GM18498 (cell line): Measurements from ENCODE around the gene NFIX.
"Not testable (repeated sequence)": the region's sequence is repeated elsewhere in the genome, so short reads cannot be mapped to it uniquely, and the experiment has no call there.

ENCODE experiments used
- ATAC-seq: cut with Tn5 transposase; IDR thresholded peaks from one replicate; pipeline ENCODE4 v1.9.1; 2021; ENCODE audit warnings: mild to moderate bottlenecking, moderate library complexity; ENCODE audit not compliant: unreplicated experiment

Gene NFIX

GRCh38 chr19:12957389-12957952, 37.8 kb upstream of the NFIX start:
- ATAC-seq: not testable (repeated sequence)

- no peak for ATAC-seq
Measured at GRCh38 chr19:12959481-12959880, 35.8 kb upstream of the NFIX start.

DNA sequence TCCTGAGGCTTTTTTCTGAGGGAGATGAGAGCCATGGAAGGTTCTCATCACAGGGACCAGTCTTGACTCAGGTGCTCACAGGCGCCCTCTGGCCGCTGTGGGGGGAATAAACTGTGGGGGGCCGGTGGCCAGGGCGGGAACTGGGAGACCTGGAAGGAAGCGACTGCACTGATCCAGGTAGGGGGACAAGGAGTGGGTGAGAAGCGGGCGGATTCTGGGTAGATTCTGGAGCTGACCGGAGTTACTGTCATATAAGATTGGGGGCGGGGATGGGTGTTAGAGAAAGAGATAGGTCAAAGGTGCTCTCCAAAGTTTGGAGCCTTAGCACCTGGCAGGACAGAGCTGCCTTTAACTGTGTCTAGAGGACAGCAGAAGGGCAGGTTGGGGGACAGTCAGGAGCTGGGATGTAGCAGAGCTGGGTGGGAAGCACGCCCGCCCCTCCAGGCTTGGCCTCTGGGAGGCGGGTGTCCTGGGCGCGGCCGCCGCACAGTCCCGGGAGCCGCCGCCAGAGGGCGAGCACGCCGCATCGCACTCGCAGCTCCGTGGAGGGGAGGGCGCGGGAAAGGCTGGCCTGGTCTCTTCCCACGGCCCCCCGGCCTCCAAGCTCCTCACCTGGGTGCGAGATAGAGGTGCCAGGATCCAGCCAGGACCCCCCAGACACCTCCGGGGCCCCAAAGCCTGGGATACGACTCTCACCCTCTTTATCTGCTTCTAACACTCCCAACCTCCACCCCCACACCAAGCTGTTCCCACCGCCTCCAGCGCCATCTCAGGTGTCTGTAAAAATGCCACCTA, 30.1 kb upstream of the NFIX start:
- no peak for ATAC-seq

DNA sequence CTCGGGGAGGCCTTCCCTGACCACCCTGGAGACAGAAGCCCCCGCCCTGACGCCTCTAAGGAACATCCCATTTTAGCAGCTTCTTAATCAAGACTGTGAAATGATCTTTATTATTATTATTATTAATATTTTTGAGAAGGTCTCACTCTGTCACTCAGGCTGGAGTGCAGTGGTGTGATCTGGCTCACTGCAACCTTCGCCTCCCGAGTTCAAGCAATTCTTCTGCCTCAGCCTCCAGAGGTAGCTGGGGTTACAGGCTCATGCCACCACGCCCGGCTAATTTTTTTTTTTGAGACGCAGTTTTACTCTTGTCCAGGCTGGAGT, 29.5 kb upstream of the NFIX start:
- ATAC-seq: no peak

GRCh38 chr19:12967907-12968306, 27.4 kb upstream of the NFIX start:
- no peak for ATAC-seq

- ATAC-seq: no peak
Measured at GRCh38 chr19:12969292-12969988, 25.8 kb upstream of the NFIX start, which contains the start of gene DAND5. Gene DAND5, plus strand, starts transcription at chr19:12969576. Its CDS starts 85 bp downstream, at chr19:12969661.

DNA sequence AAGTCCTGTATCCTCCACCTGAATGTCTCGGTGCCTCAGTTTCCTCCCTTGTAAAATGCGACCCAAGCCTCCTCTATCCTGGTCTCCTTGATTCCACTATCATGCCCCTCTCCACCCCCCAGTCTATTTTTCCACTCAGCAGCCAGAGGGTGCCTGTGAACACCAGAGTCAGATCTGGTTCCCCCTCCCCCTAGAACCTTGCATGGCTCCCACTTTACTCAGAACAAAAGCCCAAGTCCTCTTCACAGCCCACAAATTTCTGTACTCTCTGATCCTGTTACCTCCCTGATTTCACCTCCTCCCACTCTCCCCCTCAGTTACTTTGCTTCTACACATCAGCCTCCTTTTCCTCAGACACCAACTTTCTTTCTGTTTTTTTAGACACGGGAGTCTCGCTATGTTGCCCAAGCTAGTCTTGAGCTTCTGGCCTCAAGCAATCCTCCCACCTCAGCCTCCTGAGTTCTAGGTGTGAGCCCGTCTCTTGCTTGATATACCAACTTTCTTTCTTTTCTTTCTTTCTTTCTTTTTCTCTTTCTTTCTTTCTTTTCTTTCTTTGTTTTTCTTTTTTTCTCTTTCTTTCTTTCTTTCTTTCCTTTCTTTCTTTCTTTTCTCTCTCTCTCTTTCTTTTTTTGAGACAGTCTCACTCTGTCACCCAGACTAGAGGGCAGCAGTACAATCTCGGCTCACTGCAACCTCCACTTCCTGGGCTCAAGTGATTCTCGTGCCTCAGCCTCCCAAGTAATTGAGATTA, 25.0 kb upstream of the NFIX start:
- ATAC-seq: no peak

DNA sequence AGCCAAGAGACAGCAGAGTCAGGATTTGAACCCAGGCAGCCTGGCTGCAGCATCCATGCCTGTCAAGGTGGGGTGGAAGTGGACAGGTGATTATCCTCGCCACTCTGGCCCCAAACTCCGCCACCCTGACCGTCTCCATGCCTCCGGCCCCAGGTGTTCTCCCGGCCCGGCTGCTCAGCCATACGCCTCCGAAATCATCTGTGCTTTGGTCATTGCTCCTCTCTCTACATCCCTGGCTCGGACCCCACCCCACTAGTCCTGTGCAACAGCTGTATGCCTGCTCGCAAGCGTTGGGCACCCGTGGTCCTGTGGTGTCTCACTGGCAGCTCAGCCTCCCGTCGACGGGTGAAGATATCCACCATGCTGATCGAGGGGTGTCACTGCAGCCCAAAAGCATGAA, 22.0 kb upstream of the NFIX start:
- no peak for ATAC-seq

DNA sequence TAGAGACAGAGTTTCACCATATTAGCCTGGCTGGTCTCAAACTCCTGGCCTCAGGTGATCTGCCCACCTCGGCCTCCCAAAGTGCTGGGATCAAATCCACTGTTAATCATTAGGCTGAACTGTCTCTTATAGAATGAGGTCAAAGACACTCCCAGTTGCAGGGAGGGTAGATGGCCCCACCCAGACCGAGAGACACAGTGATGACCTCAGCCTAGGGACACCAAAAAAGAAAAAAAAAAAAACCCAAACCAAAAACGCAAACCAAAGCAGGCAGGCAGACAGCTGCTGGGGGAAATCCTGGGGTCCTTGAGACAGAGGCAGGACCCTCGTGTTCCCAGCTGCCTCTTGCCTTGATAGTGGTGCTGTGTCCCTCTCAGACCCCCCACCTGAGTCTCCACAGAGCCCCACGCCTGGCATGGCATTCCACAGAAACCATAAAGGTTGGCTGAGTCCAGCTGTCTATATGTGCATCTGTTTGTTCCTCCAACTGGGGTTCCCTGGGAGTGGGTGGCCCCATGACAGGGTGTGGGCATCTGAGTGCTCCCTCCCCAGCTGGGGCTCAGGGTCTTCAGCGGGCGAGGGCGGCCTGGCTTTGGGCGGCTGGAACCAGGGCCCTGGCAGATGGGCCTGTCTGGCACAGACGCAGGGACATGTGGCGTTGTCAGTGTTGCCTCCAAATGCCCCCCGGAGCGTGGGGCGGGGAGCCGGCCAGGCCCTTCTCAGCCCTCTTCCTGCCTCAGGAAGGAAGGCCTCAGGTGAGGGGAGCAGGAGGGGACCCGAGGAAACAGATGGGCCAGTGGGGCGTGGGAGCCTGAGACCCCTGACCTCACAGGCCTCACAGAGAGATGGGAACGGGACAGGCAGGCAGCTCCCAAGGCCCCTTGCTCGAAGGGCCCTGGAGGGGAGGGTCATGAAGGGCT, 20.7 kb upstream of the NFIX start:
- ATAC-seq: no peak

DNA sequence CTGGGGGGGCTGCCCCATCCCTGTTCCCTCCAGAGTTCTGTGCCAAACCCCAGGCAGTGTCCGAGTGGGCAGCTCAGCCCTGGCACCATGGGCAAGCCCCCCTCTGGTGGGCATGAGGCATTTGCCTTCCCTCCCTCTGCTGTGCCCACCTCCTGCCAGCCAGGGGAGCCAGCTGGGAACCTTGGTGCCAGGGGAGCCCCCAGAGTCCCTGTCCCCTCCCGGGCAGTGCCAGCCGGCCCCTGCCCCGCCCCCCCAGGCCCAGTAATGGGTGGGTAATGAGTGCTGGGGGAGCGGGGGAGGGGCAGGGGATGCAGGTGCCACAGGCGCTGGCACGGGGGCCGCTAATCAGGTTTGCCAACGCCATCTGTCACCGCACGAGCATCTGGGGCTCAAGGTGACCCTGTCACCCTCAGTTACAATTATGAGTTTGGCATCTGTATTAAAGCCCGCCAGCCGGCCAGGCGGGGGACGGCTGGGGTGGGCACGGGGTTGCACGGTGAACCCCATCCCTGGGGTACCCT, 20.0 kb upstream of the NFIX start:
- no peak for ATAC-seq

GRCh38 chr19:12976109-12976508, 19.2 kb upstream of the NFIX start:
- not testable (repeated sequence) for ATAC-seq

DNA sequence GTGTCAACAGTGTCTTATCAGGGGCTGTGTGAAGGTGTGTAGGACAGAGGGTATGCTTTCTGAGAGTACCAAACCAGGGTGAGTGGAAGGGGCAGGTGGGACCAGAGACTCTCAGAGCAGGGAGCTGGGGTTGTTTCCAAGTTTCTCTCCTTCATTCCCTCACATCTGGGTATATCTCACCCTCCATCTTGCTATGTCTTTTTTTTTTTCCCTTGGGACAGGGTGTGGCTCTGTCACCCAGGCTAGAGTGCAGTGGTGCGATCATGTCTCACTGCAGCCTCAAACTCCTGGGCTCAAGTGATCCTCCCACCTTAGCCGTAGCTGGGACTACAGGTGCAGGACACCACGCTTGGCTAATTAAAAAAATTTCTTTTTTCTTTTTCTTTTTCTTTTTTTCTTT, 15.3 kb upstream of the NFIX start:
- no peak for ATAC-seq

DNA sequence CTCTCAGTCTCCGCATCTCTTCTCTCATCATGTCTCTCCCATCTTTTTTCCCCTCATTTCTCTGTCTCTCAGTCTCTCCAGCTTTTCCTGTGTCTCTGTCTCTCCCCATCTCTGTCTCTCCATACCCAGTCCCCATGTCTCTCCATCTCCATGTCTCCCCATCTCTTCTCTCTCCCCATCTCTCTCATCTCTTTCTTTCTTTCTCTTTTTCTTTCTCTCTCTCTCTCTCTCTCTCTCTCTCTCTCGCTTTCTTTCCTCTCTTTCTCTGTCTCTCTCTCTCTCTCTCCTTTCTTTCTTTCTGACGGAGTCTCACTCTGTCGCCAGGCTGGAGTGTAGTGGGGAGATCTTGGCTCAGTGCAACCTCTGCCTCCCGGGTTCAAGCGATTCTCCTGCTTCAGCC, 12.6 kb upstream of the NFIX start:
- ATAC-seq: no peak

- ATAC-seq: no peak
Measured at GRCh38 chr19:12983091-12983490, 12.2 kb upstream of the NFIX start.

DNA sequence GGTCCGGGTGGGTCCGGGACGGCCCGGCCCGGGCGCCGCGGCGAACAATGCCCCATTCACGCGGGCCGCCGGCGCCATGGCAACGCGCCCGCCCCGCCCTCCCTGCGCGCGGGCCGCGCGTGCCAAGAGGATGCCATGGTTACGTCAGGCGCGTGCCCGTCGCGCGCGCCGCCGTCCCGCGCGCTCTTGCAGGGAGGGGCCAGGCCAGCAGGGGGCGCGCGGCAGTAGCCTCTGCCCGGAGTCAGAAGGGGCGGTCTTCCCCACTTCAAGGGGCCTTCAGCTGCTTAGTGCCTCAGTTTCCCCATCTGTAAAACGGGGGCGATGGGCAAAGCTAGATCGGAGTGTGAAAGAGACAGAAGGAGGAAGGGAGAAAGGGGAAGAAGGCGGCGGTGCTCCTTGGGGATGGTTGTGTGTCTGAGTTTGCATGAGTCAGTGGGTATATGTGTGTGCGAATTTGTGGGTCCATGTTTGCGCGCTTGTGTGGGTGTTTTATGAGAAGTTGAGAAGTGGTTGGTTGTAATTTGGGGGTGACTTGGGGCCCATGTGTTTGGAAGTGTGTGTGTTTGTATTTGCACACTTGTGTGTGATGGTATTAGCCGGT, 11.6 kb upstream of the NFIX start:
- ATAC-seq: no peak

DNA sequence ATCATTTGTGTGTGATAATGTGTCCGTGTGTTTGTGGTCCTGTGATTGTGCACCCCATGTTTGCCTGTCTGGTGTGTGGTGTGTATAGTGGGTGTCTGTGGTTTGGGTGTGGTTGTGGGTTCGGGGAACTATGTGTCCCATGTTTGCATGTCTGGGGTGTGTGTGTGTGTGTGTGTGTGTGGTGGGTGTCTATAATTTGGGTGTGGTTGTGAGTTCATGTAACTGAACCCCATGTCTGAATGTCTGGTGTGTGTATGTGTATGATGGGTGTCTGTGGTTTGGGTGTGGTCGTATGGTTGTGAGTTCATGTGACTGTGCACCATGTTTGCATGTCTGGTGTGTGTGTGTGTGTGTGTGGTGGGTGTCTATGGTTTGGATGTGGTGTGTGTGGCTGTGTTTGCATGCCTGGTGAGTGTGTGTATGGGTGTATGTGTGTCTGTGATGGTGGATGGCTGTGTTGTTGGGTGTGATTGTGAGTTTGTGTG, 11.1 kb upstream of the NFIX start:
- no peak for ATAC-seq

DNA sequence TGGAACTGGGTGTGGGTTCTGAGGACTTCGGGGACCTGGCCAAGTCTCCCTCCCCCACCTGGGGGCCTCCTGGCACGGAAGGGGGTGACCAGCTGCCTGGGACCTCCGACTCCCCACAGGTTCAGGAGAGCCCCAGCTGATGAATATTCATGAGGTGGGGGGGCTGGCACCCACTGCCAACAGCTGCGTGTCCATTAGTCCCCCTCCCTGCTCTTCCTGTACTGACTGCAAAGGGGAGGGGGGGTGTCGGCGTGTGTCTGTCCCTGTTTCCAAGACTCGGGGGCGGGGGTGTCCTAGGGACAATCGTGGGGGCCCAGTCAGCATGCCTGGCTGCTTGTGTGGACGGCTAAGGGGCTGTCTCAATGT, 10.6 kb upstream of the NFIX start:
- ATAC-seq: no peak

DNA sequence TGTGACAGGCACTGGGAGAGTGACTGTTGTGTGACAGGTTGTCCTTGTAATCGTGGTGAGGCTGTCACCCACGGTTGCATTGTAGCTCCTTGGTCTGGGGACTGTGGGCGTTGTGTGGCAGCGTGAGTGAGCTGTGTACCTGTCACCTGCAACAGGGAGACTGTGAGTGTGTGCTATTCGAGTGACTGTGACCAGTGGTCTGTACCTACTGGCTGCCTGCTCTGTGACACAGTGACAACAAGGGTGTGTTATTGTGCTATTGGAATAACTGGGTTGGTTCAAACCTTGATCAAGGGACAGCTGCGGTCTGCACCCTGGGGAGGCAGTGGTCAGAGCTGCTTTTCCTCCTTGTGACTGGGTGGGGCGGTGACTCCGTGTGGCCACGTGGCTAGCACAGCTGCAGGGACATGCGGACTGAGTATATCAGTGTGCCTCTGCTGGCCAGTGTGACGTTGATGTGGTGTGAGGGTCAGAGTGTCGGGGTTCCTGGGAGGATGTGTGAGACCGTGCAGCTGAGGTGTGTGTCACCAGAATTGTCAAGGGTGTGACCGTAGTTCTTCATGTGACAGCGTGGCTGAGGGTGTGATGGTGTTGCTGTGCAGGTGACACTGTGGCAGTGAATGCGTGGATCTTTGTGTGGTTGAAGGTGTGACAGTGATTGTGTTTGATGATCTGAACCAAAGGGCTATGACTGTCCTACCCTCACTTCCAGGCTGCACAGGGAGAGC, 10.1 kb upstream of the NFIX start:
- ATAC-seq: no peak

GRCh38 chr19:12986726-12987125, 8.5 kb upstream of the NFIX start:
- no peak for ATAC-seq
